Measurements from ENCODE around the gene PECR.

- no peak for TF ChIP-seq CTCF (IDR thresholded peaks at IDR 0.05)
- no peak for TF ChIP-seq POLR2A (IDR thresholded peaks at IDR 0.05)
- no peak for TF ChIP-seq EP300 (IDR thresholded peaks at IDR 0.05)
Measured at GRCh38 chr2:216074380-216074779, 7.2 kb downstream of the PECR start.
